ENCODE measurements around the gene TOGARAM2. TPM values are rescaled to one million over a fixed set of nuclear protein-coding genes. Genes with fewer than 3 reads are reported as not detected.

TOGARAM2 gene
- total RNA-seq, 2 donors from 2014 or later, result 0.24 to 0.59 TPM

DNA sequence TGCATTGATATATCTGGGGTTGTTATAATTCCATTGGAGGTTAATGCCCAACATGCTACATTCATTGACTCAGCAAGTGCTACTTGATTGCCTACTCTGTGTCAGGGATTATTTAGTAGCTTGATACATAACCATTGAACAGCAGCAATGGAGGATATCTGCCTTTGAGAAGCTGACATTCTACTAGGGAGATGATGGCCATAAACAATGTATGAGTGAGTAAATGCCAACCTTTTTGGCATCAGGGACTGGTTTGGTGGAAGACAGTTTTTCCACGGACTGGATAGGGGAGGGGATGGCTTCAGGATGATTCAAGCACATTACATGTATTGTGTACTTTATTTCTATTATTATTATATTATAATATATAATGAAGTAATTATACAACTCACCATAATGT is 31.9 kb upstream of the TOGARAM2 start:
- Histone ChIP-seq H3K9ac (ENCODE audit: low read depth in 2 of 2, low read length in 2 of 2) (no peak overlapping the region), H3K9me3 (no peaks in the 10 kb centered on the region), H3K27me3 (no peaks in the 10 kb centered on the region), H3K4me3 (no peak overlapping the region), H3K27ac (no peak overlapping the region), H3K4me1 (peaks cover 6% of the 10 kb centered on the region), H3K36me3 (no peaks in the 10 kb centered on the region)
- DNase-seq, result no peak
- intact Hi-C loops (cut with DNase I), result no loop called here
- TF ChIP-seq, protein P1, sequence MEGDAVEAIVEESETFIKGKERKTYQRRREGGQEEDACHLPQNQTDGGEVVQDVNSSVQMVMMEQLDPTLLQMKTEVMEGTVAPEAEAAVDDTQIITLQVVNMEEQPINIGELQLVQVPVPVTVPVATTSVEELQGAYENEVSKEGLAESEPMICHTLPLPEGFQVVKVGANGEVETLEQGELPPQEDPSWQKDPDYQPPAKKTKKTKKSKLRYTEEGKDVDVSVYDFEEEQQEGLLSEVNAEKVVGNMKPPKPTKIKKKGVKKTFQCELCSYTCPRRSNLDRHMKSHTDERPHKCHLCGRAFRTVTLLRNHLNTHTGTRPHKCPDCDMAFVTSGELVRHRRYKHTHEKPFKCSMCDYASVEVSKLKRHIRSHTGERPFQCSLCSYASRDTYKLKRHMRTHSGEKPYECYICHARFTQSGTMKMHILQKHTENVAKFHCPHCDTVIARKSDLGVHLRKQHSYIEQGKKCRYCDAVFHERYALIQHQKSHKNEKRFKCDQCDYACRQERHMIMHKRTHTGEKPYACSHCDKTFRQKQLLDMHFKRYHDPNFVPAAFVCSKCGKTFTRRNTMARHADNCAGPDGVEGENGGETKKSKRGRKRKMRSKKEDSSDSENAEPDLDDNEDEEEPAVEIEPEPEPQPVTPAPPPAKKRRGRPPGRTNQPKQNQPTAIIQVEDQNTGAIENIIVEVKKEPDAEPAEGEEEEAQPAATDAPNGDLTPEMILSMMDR (IDR thresholded peaks at IDR 0.05), result no peak

DNA sequence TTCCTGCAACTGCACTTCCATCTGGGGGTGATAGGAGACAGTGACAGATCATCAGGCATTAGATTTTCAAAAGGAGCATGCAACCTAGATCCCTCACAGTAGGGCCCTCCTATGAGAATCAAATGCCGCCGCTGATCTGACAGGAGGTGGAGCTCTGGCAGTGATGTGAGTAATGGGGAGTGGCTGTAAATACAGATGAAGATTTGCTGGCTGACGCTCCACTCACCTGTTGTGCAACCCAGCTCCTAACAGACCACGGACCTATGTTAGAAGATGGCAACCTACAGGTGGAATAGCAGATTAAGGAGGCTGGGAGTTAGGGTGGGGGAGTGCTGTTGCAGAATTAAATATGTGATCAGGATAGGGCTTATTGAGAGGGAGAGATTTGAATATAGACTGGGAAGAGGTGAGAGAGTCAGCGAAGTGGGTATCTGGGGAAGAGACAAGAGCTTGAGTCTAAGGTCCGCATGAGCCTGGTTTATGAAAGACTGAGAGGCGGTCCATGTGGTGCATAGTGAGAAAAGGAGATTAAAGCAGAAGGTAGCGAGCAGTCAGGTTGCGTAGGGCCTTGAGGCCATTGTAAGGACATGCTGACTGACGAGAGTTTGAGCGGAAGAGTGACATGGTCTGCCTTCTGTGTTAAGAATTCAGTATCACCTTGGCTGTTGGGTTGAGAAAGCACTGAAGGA is 31.3 kb upstream of the TOGARAM2 start:
- H3K9me3 ChIP-seq, result no peaks in the 10 kb centered on the region
- H3K4me1 ChIP-seq, result peaks cover 6% of the 10 kb centered on the region
- intact Hi-C loops (cut with DNase I), result no loop called here
- DNase-seq, result no peak
- TF ChIP-seq, protein P1 (IDR thresholded peaks at IDR 0.05), result no peak
- no peak overlapping the region for H3K9ac ChIP-seq (ENCODE audit: low read depth in 2 of 2, low read length in 2 of 2)
- H3K27ac ChIP-seq, result no peak overlapping the region
- H3K36me3 ChIP-seq, result no peaks in the 10 kb centered on the region
- no peak overlapping the region for H3K4me3 ChIP-seq
- H3K27me3 ChIP-seq, result no peaks in the 10 kb centered on the region

- H3K4me1 ChIP-seq, result peaks cover 6% of the 10 kb centered on the region
- no peak overlapping the region for H3K9ac ChIP-seq (ENCODE audit: low read depth in 2 of 2, low read length in 2 of 2)
- no peak overlapping the region for H3K4me3 ChIP-seq
- no peak for DNase-seq
- TF ChIP-seq, protein P1 (IDR thresholded peaks at IDR 0.05), result no peak
- H3K27ac ChIP-seq, result no peak overlapping the region
- H3K27me3 ChIP-seq, result no peaks in the 10 kb centered on the region
- intact Hi-C loops (cut with DNase I), result no loop called here
- no peaks in the 10 kb centered on the region for H3K9me3 ChIP-seq
- H3K36me3 ChIP-seq, result no peaks in the 10 kb centered on the region
Measured at GRCh38 chr2:28950941-28951630, 30.0 kb upstream of the TOGARAM2 start.

- no peaks in the 10 kb centered on the region for H3K27me3 ChIP-seq
- H3K27ac ChIP-seq, result no peak overlapping the region
- TF ChIP-seq, protein P1 (IDR thresholded peaks at IDR 0.05), result no peak
- H3K9ac ChIP-seq (ENCODE audit: low read depth in 2 of 2, low read length in 2 of 2), result no peak overlapping the region
- intact Hi-C loops (cut with DNase I), result no loop called here
- peaks cover 6% of the 10 kb centered on the region for H3K4me1 ChIP-seq
- no peak overlapping the region for H3K4me3 ChIP-seq
- DNase-seq, result no peak
- H3K9me3 ChIP-seq, result no peaks in the 10 kb centered on the region
- H3K36me3 ChIP-seq, result no peaks in the 10 kb centered on the region
Measured at GRCh38 chr2:28951910-28952835, 28.9 kb upstream of the TOGARAM2 start.

GRCh38 chr2:28952836-28953211 is 28.3 kb upstream of the TOGARAM2 start:
- H3K27ac ChIP-seq, result no peak overlapping the region
- TF ChIP-seq, protein P1 (IDR thresholded peaks at IDR 0.05), result no peak
- intact Hi-C loops (cut with DNase I), result no loop called here
- no peaks in the 10 kb centered on the region for H3K36me3 ChIP-seq
- no peak overlapping the region for H3K4me3 ChIP-seq
- H3K9ac ChIP-seq (ENCODE audit: low read depth in 2 of 2, low read length in 2 of 2), result no peak overlapping the region
- no peaks in the 10 kb centered on the region for H3K9me3 ChIP-seq
- H3K4me1 ChIP-seq, result peaks cover 6% of the 10 kb centered on the region
- no peaks in the 10 kb centered on the region for H3K27me3 ChIP-seq
- DNase-seq, result no peak

All from colonic mucosa (tissue), 4 donors.